H1 (cell line): ENCODE data around the gene TOR1A. TPM values are rescaled to one million over a fixed set of nuclear protein-coding genes. Genes with fewer than 3 reads are reported as not detected.

Experiments
- CTCF ChIA-PET: fragments of 300-600 bp; sonication (Branson Sonifier 250); formaldehyde crosslinking; loops from one replicate; lab custom pipeline; 2021; ENCODE audit not compliant: partially characterized antibody; lab: Charles Lee
- POLR2A ChIA-PET: fragments of 300-600 bp; sonication (Branson Sonifier 250); formaldehyde crosslinking; loops from one replicate; lab custom pipeline; 2021; ENCODE audit warnings: inconsistent platforms; ENCODE audit not compliant: partially characterized antibody; lab: Charles Lee
- DNase-seq, 2 experiments: peaks; one replicate each; pipeline versions ENCODE4 v3.0.0 to v3.0.0-alpha.2; 2010 to 2022; ENCODE audit warnings: low spot score in 2 of 2, low read depth in 1 of 2, mixed read lengths in 1 of 2
- FAIRE-seq: peaks from 2 replicates; lab custom pipeline; 2011; peaks lifted over from hg19 to GRCh38; lab: Jason Lieb, UNC
- H2AFZ ChIP-seq: 2 replicates; pipeline ENCODE4 v1.8.1; 2012; ENCODE audit warnings: low read length, inconsistent platforms
- H2AK5ac ChIP-seq: 2 replicates; pipeline ENCODE4 v1.6.1; 2013; ENCODE audit warnings: low read depth, low read length
- H2BK120ac ChIP-seq: replicated peaks from 2 replicates; pipeline ENCODE3; 2013; ENCODE audit warnings: low read depth, low read length, inconsistent platforms
- H2BK12ac ChIP-seq: 2 replicates; pipeline ENCODE4 v1.6.1; 2013; ENCODE audit warnings: low read depth, low read length
- H2BK15ac ChIP-seq: 2 replicates; pipeline ENCODE4 v1.6.1; 2013; ENCODE audit warnings: low read length
- H2BK20ac ChIP-seq: 2 replicates; pipeline ENCODE4 v1.6.1; 2013; ENCODE audit warnings: low read length
- H2BK5ac ChIP-seq: 2 replicates; pipeline ENCODE4 v1.6.1; 2013; ENCODE audit warnings: low read depth, low read length
- H3K14ac ChIP-seq: 2 replicates; pipeline ENCODE4 v1.6.1; 2013; ENCODE audit warnings: inconsistent platforms; ENCODE audit not compliant: insufficient read length
- H3K18ac ChIP-seq: 2 replicates; pipeline ENCODE4 v1.6.1; 2013; ENCODE audit warnings: low read length; ENCODE audit errors: extremely low read depth
- H3K23ac ChIP-seq: 2 replicates; pipeline ENCODE4 v1.6.1; 2013; ENCODE audit warnings: inconsistent platforms; ENCODE audit not compliant: insufficient read length
- H3K23me2 ChIP-seq: 2 replicates; pipeline ENCODE4 v1.6.1; 2013; ENCODE audit warnings: low read depth, low read length
- H3K27ac ChIP-seq: 2 replicates; pipeline ENCODE4 v1.6.1; 2011; ENCODE audit warnings: low read depth, low read length, inconsistent platforms
- H3K27me3 ChIP-seq, 4 experiments: replicated peaks in 1 of 4; 1 replicate in 1 of 4; 2 replicates in 3 of 4; pipeline versions ENCODE4 v1.6.1 to v1.8.1; 2011 to 2013; ENCODE audit warnings: low read length in 3 of 4, mild to moderate bottlenecking in 3 of 4, inconsistent platforms in 2 of 4, mixed read lengths in 2 of 4, moderate library complexity in 1 of 4; ENCODE audit not compliant: control insufficient read depth in 3 of 4, insufficient read depth in 3 of 4; ENCODE audit errors: extremely low read depth in 1 of 4
- H3K36me3 ChIP-seq, 4 experiments: 2 replicates each; pipeline versions ENCODE4 v1.6.1 to v1.8.1; 2011 to 2013; ENCODE audit warnings: mild to moderate bottlenecking in 4 of 4, low read length in 3 of 4, moderate library complexity in 2 of 4, control low read depth in 1 of 4, inconsistent platforms in 1 of 4; ENCODE audit not compliant: insufficient read depth in 4 of 4, control insufficient read depth in 2 of 4
- H3K4ac ChIP-seq: replicated peaks from 2 replicates; pipeline ENCODE3; 2013; ENCODE audit warnings: low read length, low read depth, mixed read lengths, inconsistent platforms; ENCODE audit not compliant: insufficient read length
- H3K4me1 ChIP-seq, 4 experiments: replicated peaks in 1 of 4; 1 replicate in 1 of 4; 2 replicates in 3 of 4; pipeline versions ENCODE4 v1.6.1 to v1.8.1; 2011 to 2013; ENCODE audit warnings: low read length in 3 of 4, inconsistent platforms in 2 of 4, mixed read lengths in 1 of 4; ENCODE audit not compliant: insufficient read depth in 4 of 4, control insufficient read depth in 3 of 4
- H3K4me2 ChIP-seq, 2 experiments: 2 replicates each; pipeline versions ENCODE4 v1.6.1 to v1.8.1; 2011 to 2013; ENCODE audit warnings: low read depth in 2 of 2, low read length in 2 of 2, control low read depth in 1 of 2, inconsistent platforms in 1 of 2, mild to moderate bottlenecking in 1 of 2; ENCODE audit not compliant: insufficient read depth in 1 of 2
- H3K4me3 ChIP-seq, 4 experiments: fragments of 200-600, 300-600 bp in 1 of 4; sonication (generic), shearing (Covaris generic), sonication (Bioruptor Twin) in 1 of 4; 2 replicates each; pipeline versions ENCODE4 v1.5.1 to v1.8.1; 2011 to 2016; ENCODE audit warnings: low read length in 4 of 4, low read depth in 3 of 4, control low read depth in 2 of 4, inconsistent platforms in 2 of 4, mild to moderate bottlenecking in 2 of 4, mixed read lengths in 1 of 4, moderate library complexity in 1 of 4; ENCODE audit not compliant: insufficient read depth in 2 of 4; ENCODE audit errors: extremely low read depth in 1 of 4
- H3K56ac ChIP-seq: replicated peaks from 2 replicates; pipeline ENCODE3; 2013; ENCODE audit warnings: low read depth, mild to moderate bottlenecking, mixed read lengths, low read length, inconsistent platforms; ENCODE audit not compliant: insufficient read length
- H3K79me1 ChIP-seq: 2 replicates; pipeline ENCODE4 v1.6.1; 2013; ENCODE audit warnings: low read depth, low read length, control low read depth
- H3K79me2 ChIP-seq, 2 experiments: 2 replicates each; pipeline versions ENCODE4 v1.6.1 to v1.8.1; 2012 to 2013; ENCODE audit warnings: low read length in 2 of 2, mild to moderate bottlenecking in 2 of 2, inconsistent platforms in 1 of 2; ENCODE audit not compliant: insufficient read depth in 2 of 2, control insufficient read depth in 1 of 2
- H3K9ac ChIP-seq, 4 experiments: replicated peaks in 1 of 4; 1 replicate in 1 of 4; 2 replicates in 3 of 4; pipeline versions ENCODE4 v1.6.1 to v1.8.1; 2011 to 2013; ENCODE audit warnings: low read depth in 3 of 4, low read length in 3 of 4, control low read depth in 2 of 4, mild to moderate bottlenecking in 2 of 4, moderate library complexity in 2 of 4, inconsistent platforms in 1 of 4; ENCODE audit errors: extremely low read depth in 1 of 4
- H3K9me3 ChIP-seq, 2 experiments: 2 replicates each; pipeline versions ENCODE4 v1.6.1 to v1.8.1; 2012 to 2013; ENCODE audit warnings: mild to moderate bottlenecking in 2 of 2, moderate library complexity in 2 of 2, control low read depth in 1 of 2, inconsistent platforms in 1 of 2, low read depth in 1 of 2, low read length in 1 of 2, mixed read lengths in 1 of 2; ENCODE audit not compliant: insufficient read depth in 2 of 2
- H4K20me1 ChIP-seq, 2 experiments: replicated peaks in 1 of 2; 2 replicates each; pipeline versions ENCODE3 to v1.8.1; 2011 to 2013; ENCODE audit warnings: inconsistent platforms in 2 of 2, low read length in 2 of 2, mild to moderate bottlenecking in 1 of 2; ENCODE audit not compliant: insufficient read depth in 2 of 2, control insufficient read depth in 1 of 2
- H4K5ac ChIP-seq: 2 replicates; pipeline ENCODE4 v1.6.1; 2013; ENCODE audit warnings: low read length, low read depth, mixed read lengths, inconsistent platforms; ENCODE audit not compliant: insufficient read length
- H4K8ac ChIP-seq: 2 replicates; pipeline ENCODE4 v1.8.0; 2013; ENCODE audit warnings: mild to moderate bottlenecking, moderate library complexity, low read length, inconsistent platforms; ENCODE audit not compliant: insufficient read depth; ENCODE audit errors: extremely low read depth
- H4K91ac ChIP-seq: replicated peaks from 2 replicates; pipeline ENCODE3; 2013; ENCODE audit warnings: low read length, mixed read lengths, inconsistent platforms; ENCODE audit not compliant: insufficient read length
- BCL11A ChIP-seq, 2 experiments: IDR thresholded peaks; one replicate each; pipeline ENCODE4 v1.6.1; 2011; ENCODE audit warnings: low read depth in 2 of 2, low read length in 2 of 2, mild to moderate bottlenecking in 2 of 2
- CTBP2 ChIP-seq: IDR thresholded peaks from 2 replicates; pipeline ENCODE4 v1.7.0; 2011; ENCODE audit warnings: borderline replicate concordance, mild to moderate bottlenecking, moderate library complexity, mixed read lengths, low read length; ENCODE audit not compliant: insufficient read depth, insufficient read length
- EGR1 ChIP-seq: IDR thresholded peaks from 2 replicates; pipeline ENCODE4 v1.6.1; 2011; ENCODE audit warnings: low read depth, low read length, borderline replicate concordance
- KDM1A ChIP-seq: fragments of 200-600, 300-600 bp; sonication (generic); IDR thresholded peaks from 2 replicates; pipeline ENCODE4 v1.7.1; 2016; ENCODE audit warnings: mild to moderate bottlenecking, low read length, borderline replicate concordance
- PHF8 ChIP-seq: fragments of 200-600 bp; sonication (generic); conservative IDR thresholded peaks from 2 replicates; pipeline ENCODE4 v1.7.1; 2012; ENCODE audit warnings: low read depth, mild to moderate bottlenecking, inconsistent platforms, low read length, moderate library complexity
- POLR2A ChIP-seq, 2 experiments: IDR thresholded peaks; 1 replicate in 1 of 2; 2 replicates in 1 of 2; pipeline ENCODE4 v1.6.1; 2011; ENCODE audit warnings: low read depth in 2 of 2, low read length in 2 of 2, mild to moderate bottlenecking in 2 of 2; ENCODE audit errors: control extremely low read depth in 1 of 2
- POU5F1 ChIP-seq: IDR thresholded peaks from 2 replicates; pipeline ENCODE4 v1.6.1; 2011; ENCODE audit warnings: low read depth, mild to moderate bottlenecking, low read length, moderate library complexity
- RXRA ChIP-seq: IDR thresholded peaks from 2 replicates; pipeline ENCODE4 v1.6.1; 2011; ENCODE audit warnings: low read depth, mild to moderate bottlenecking, low read length, moderate library complexity; ENCODE audit not compliant: insufficient read depth
- SUZ12 ChIP-seq: fragments of 200-600 bp; sonication (generic); IDR thresholded peaks from 2 replicates; pipeline ENCODE4 v1.6.1; 2012; ENCODE audit warnings: mild to moderate bottlenecking, inconsistent platforms, low read length, moderate library complexity, mixed read lengths
- ZNF274 ChIP-seq: IDR thresholded peaks from 2 replicates; pipeline ENCODE4 v1.7.0; 2012; ENCODE audit warnings: low read length, borderline replicate concordance; ENCODE audit errors: extremely low read depth
- WGBS, 2 experiments: shearing (Covaris generic) in 1 of 2; methylation state at CpG; one replicate each; pipeline versions ENCODE4 v1.1.6 to v1.1.7; 2013 to 2015; ENCODE audit warnings: low lambda C conversion rate in 2 of 2, mixed read lengths in 2 of 2, inconsistent platforms in 1 of 2, low coverage in 1 of 2, missing lambda C conversion rate in 1 of 2; ENCODE audit not compliant: insufficient replicate concordance in 2 of 2, insufficient coverage in 1 of 2, insufficient read length in 1 of 2; ENCODE audit errors: extremely low coverage in 1 of 2, missing lambda C conversion rate in 1 of 2; 5-methylcytosine and 5-hydroxymethylcytosine counted together
- polyA plus RNA-seq, 7 experiments: library from polyadenylated mRNA; depleted of rRNA in 3 of 7; stranded (reverse) in 5 of 7; unstranded in 2 of 7; fragments of >200 nt in 5 of 7; fragments of 200-250 nt in 2 of 7; gene quantifications; 1 replicate in 5 of 7; 2 replicates in 1 of 7; 4 replicates in 1 of 7; pipeline versions ENCODE4 v1.2.1 to v1.2.3, GENCODE V29; 2011 to 2013; ENCODE audit warnings: missing spikeins in 2 of 7, mixed read lengths in 2 of 7
- total RNA-seq: library from RNA; stranded (reverse); fragmentation: NEBNext Ultra II Directional; extraction: Animal tissue kit (Norgen Biotek cat#: 25700); gene quantifications from 2 replicates; pipeline ENCODE4 v1.2.1, GENCODE V29; 2021

TOR1A gene
- total and polyA plus RNA-seq, 2 of the 8 experiments (the other 6 are each of a cell fraction or from before 2014, with no cell fraction given): 37.6 to 46.7 TPM

- no peak for DNase-seq
- H4K91ac ChIP-seq: no peak overlapping the region
- no peak overlapping the region for H2AK5ac ChIP-seq
- H3K23me2 ChIP-seq: no peaks in the 10 kb centered on the region
- no peak overlapping the region for H2BK15ac ChIP-seq
- no peaks in the 10 kb centered on the region for H3K27me3 ChIP-seq
- H3K9me3 ChIP-seq: no peaks in the 10 kb centered on the region
- no peaks in the 10 kb centered on the region for H3K79me1 ChIP-seq
- no peak overlapping the region for H3K4ac ChIP-seq
- ChIA-PET CTCF (interaction anchor here (0.7 to 12.8 kb wide), 4 partner anchors 39 to 647 kb away, joined by 3 to 250 read pairs (median 8); no protein-coding TSS in a partner anchor), POLR2A (no interaction called here)
- no peak overlapping the region for H2BK20ac ChIP-seq
- no peak overlapping the region for H2AFZ ChIP-seq
- TF ChIP-seq RXRA (no peak), KDM1A (no peak), PHF8 (no peak), POLR2A (IDR thresholded peaks at IDR 0.05; ENCODE audit: control extremely low read depth in 1 of 2, low read depth in 2 of 2, low read length in 2 of 2) (no peak), BCL11A (IDR thresholded peaks at IDR 0.05; ENCODE audit: low read depth in 2 of 2, low read length in 2 of 2) (no peak), CTBP2 (no peak), SUZ12 (no peak), ZNF274 (no peak), EGR1 (no peak), POU5F1 (no peak)
- no peak overlapping the region for H3K14ac ChIP-seq
- H3K79me2 ChIP-seq: no peaks in the 10 kb centered on the region
- no peak overlapping the region for H3K27ac ChIP-seq
- H3K18ac ChIP-seq: no peak overlapping the region
- 89% methylated on average over 3 of the region's 3 CpGs; no CpG with 5 or more reads in 1 of the 2 experiments for WGBS, 2 experiments
- H3K4me2 ChIP-seq: no peak overlapping the region
- no peak overlapping the region for H2BK12ac ChIP-seq
- H3K4me3 ChIP-seq: no peak overlapping the region
- H3K23ac ChIP-seq: no peak overlapping the region
- H2BK120ac ChIP-seq: no peak overlapping the region
- no peak overlapping the region for H4K8ac ChIP-seq
- H4K5ac ChIP-seq: no peak overlapping the region
- no peak overlapping the region for H3K9ac ChIP-seq
- no peaks in the 10 kb centered on the region for H4K20me1 ChIP-seq
- no peak overlapping the region for H3K56ac ChIP-seq
- H3K36me3 ChIP-seq: no peaks in the 10 kb centered on the region
- FAIRE-seq: no peak
- no peak overlapping the region for H2BK5ac ChIP-seq
- H3K4me1 ChIP-seq: peaks cover 0 to 3% (median 0%) of the 10 kb centered on the region in 4 experiments; a peak in 3 of 7 replicates
These were observed 45.5 kb downstream of the TOR1A start for GRCh38 chr9:129778469-129778868.
